ENCODE results near the gene SEL1L3. TPM values are rescaled to one million over a fixed set of nuclear protein-coding genes. Genes with fewer than 3 reads are reported as not detected.

The SEL1L3 gene
- total RNA-seq, 1 donor = 83.6 TPM

DNA sequence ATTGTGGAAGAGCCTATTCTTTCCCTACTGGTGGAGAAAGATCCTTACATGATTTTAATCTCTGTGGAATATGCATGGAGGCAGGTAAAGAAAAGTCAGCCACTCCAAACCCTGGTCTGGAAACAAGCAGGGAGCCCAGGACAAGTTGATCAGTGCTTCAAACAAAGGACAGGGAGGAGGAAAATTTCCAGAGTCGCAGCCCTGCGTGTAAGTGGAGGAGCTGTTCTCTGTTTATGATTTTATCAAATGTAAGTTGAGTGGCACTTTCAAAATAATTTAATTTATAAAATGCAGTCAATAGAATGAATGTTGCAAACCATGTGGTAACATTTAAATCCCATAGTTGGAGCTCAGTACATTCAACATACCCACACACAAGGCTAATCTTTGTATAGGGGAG lies 150.2 kb downstream of the SEL1L3 start:
- Histone ChIP-seq H3K27ac (ENCODE audit: low read depth, low read length) (no peak overlapping the region), H3K4me3 (ENCODE audit: insufficient read depth, low read length) (no peak overlapping the region), H3K36me3 (ENCODE audit: insufficient read depth, low read length) (no peaks in the 10 kb centered on the region), H3K4me2 (ENCODE audit: insufficient read depth, low read length) (no peak overlapping the region), H3K27me3 (ENCODE audit: insufficient read depth, low read length) (peaks cover 4% of the 10 kb centered on the region), H3K4me1 (ENCODE audit: insufficient read depth, low read length) (no peaks in the 10 kb centered on the region), H2AFZ (ENCODE audit: low read length) (no peak overlapping the region), H3K9me3 (ENCODE audit: low read depth, low read length) (no peaks in the 10 kb centered on the region), H4K20me1 (ENCODE audit: insufficient read depth, low read length) (no peaks in the 10 kb centered on the region), H3K79me2 (ENCODE audit: insufficient read depth, low read length) (no peaks in the 10 kb centered on the region)
- TF ChIP-seq, protein P1, sequence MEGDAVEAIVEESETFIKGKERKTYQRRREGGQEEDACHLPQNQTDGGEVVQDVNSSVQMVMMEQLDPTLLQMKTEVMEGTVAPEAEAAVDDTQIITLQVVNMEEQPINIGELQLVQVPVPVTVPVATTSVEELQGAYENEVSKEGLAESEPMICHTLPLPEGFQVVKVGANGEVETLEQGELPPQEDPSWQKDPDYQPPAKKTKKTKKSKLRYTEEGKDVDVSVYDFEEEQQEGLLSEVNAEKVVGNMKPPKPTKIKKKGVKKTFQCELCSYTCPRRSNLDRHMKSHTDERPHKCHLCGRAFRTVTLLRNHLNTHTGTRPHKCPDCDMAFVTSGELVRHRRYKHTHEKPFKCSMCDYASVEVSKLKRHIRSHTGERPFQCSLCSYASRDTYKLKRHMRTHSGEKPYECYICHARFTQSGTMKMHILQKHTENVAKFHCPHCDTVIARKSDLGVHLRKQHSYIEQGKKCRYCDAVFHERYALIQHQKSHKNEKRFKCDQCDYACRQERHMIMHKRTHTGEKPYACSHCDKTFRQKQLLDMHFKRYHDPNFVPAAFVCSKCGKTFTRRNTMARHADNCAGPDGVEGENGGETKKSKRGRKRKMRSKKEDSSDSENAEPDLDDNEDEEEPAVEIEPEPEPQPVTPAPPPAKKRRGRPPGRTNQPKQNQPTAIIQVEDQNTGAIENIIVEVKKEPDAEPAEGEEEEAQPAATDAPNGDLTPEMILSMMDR (IDR thresholded peaks at IDR 0.05; ENCODE audit: extremely low read depth, low read depth, low read length) = no peak
- no peak for DNase-seq (ENCODE audit: insufficient read length, low spot score, missing footprints)

GRCh38 chr4:25710637-25711036 lies 152.2 kb downstream of the SEL1L3 start:
- Histone ChIP-seq H3K27me3 (ENCODE audit: insufficient read depth, low read length) (peaks cover 8% of the 10 kb centered on the region), H3K27ac (ENCODE audit: low read depth, low read length) (no peak overlapping the region), H3K79me2 (ENCODE audit: insufficient read depth, low read length) (no peaks in the 10 kb centered on the region), H4K20me1 (ENCODE audit: insufficient read depth, low read length) (no peaks in the 10 kb centered on the region), H3K9me3 (ENCODE audit: low read depth, low read length) (no peaks in the 10 kb centered on the region), H3K4me1 (ENCODE audit: insufficient read depth, low read length) (no peaks in the 10 kb centered on the region), H3K36me3 (ENCODE audit: insufficient read depth, low read length) (no peaks in the 10 kb centered on the region), H3K4me2 (ENCODE audit: insufficient read depth, low read length) (no peak overlapping the region), H3K4me3 (ENCODE audit: insufficient read depth, low read length) (no peak overlapping the region), H2AFZ (ENCODE audit: low read length) (no peak overlapping the region)
- TF ChIP-seq, protein P1 (IDR thresholded peaks at IDR 0.05; ENCODE audit: extremely low read depth, low read depth, low read length) = no peak
- peak; percentile 14 for DNase-seq (ENCODE audit: insufficient read length, low spot score, missing footprints)

- H3K9me3 ChIP-seq (ENCODE audit: low read depth, low read length) = no peaks in the 10 kb centered on the region
- H4K20me1 ChIP-seq (ENCODE audit: insufficient read depth, low read length) = no peaks in the 10 kb centered on the region
- H3K27ac ChIP-seq (ENCODE audit: low read depth, low read length) = no peak overlapping the region
- H3K27me3 ChIP-seq (ENCODE audit: insufficient read depth, low read length) = peaks cover 4% of the 10 kb centered on the region
- H3K4me2 ChIP-seq (ENCODE audit: insufficient read depth, low read length) = no peak overlapping the region
- no peak overlapping the region for H3K4me3 ChIP-seq (ENCODE audit: insufficient read depth, low read length)
- H2AFZ ChIP-seq (ENCODE audit: low read length) = no peak overlapping the region
- H3K36me3 ChIP-seq (ENCODE audit: insufficient read depth, low read length) = no peaks in the 10 kb centered on the region
- TF ChIP-seq, protein P1 (IDR thresholded peaks at IDR 0.05; ENCODE audit: extremely low read depth, low read depth, low read length) = no peak
- DNase-seq (ENCODE audit: insufficient read length, low spot score, missing footprints) = no peak
- peaks cover 9% of the 10 kb centered on the region for H3K4me1 ChIP-seq (ENCODE audit: insufficient read depth, low read length)
- H3K79me2 ChIP-seq (ENCODE audit: insufficient read depth, low read length) = no peaks in the 10 kb centered on the region
Observed at GRCh38 chr4:25704516-25704915, 158.3 kb downstream of the SEL1L3 start.

- Histone ChIP-seq H2AFZ (ENCODE audit: low read length) (no peak overlapping the region), H3K4me3 (ENCODE audit: insufficient read depth, low read length) (no peak overlapping the region), H4K20me1 (ENCODE audit: insufficient read depth, low read length) (no peaks in the 10 kb centered on the region), H3K9me3 (ENCODE audit: low read depth, low read length) (no peaks in the 10 kb centered on the region), H3K79me2 (ENCODE audit: insufficient read depth, low read length) (no peaks in the 10 kb centered on the region), H3K27me3 (ENCODE audit: insufficient read depth, low read length) (peaks cover 4% of the 10 kb centered on the region), H3K27ac (ENCODE audit: low read depth, low read length) (peak overlapping the region; percentile 59), H3K4me1 (ENCODE audit: insufficient read depth, low read length) (peaks cover 9% of the 10 kb centered on the region), H3K36me3 (ENCODE audit: insufficient read depth, low read length) (no peaks in the 10 kb centered on the region), H3K4me2 (ENCODE audit: insufficient read depth, low read length) (no peak overlapping the region)
- peak; percentile 32 for DNase-seq (ENCODE audit: insufficient read length, low spot score, missing footprints)
- TF ChIP-seq, protein P1 (IDR thresholded peaks at IDR 0.05; ENCODE audit: extremely low read depth, low read depth, low read length) = no peak
Observed at GRCh38 chr4:25703731-25704388, 158.9 kb downstream of the SEL1L3 start.

All from osteoblast (primary cell).